GM12878 (cell line): Measurements from ENCODE around the gene TAS1R2. TPM values are rescaled to one million over a fixed set of nuclear protein-coding genes. Genes with fewer than 3 reads are reported as not detected.

ENCODE experiments used
- ATAC-seq: fragments of 200-7000 bp; cut with Tn5 transposase; 3 replicates; pipeline ENCODE4 v1.9.1; 2020; ENCODE audit warnings: mild to moderate bottlenecking, moderate library complexity
- BruUV-seq: library from RNA; stranded (reverse); fragments of 400-500 nt; replicated peaks from 2 replicates; lab custom pipeline; 2021; lab: Mats Ljungman, UMichigan
- CTCF ChIA-PET: fragments of 300-600 bp; sonication (Branson Sonifier 250); formaldehyde crosslinking; extraction: SDS; loops from one replicate; lab custom pipeline; 2021; ENCODE audit warnings: inconsistent platforms; lab: Yijun Ruan, JAX
- POLR2A ChIA-PET: fragments of 350-600 bp; formaldehyde crosslinking; extraction: SDS; loops from one replicate; lab custom pipeline; 2021; ENCODE audit warnings: inconsistent platforms; lab: Charles Lee
- RAD21 ChIA-PET: fragments of 300-600 bp; sonication (Branson Sonifier 250); formaldehyde crosslinking; loops from one replicate; lab custom pipeline; 2023; ENCODE audit warnings: antibody characterized with exemption; ENCODE audit not compliant: unreplicated experiment; lab: Charles Lee
- SMC1A ChIA-PET: fragments of 300-600 bp; sonication (Branson Sonifier 250); formaldehyde crosslinking; loops from one replicate; lab custom pipeline; 2023; ENCODE audit not compliant: unreplicated experiment, uncharacterized antibody; lab: Charles Lee
- DNase-seq: peaks from one replicate; pipeline ENCODE4 v3.0.0-alpha.2; 2011; ENCODE audit warnings: low read depth, low spot score
- FAIRE-seq: peaks from 3 replicates; lab custom pipeline; 2011; peaks lifted over from hg19 to GRCh38; lab: Jason Lieb, UNC
- H2AFZ ChIP-seq: 2 replicates; pipeline ENCODE4 v1.6.0; 2011; ENCODE audit warnings: low read depth, low read length, control low read depth; ENCODE audit not compliant: control insufficient read depth
- H3K27ac ChIP-seq: 2 replicates; pipeline ENCODE4 v1.5.1; 2011; ENCODE audit warnings: control low read depth; ENCODE audit not compliant: control insufficient read depth, insufficient read depth
- H3K27me3 ChIP-seq, 2 experiments: replicated peaks in 1 of 2; 2 replicates each; pipeline versions ENCODE4 v1.6.0 to v1.6.1; 2011; ENCODE audit warnings: low read length in 1 of 2; ENCODE audit not compliant: control insufficient read depth in 2 of 2, insufficient read depth in 2 of 2
- H3K36me3 ChIP-seq, 2 experiments: 2 replicates each; pipeline ENCODE4 v1.5.1; 2011; ENCODE audit warnings: low read length in 1 of 2; ENCODE audit not compliant: control insufficient read depth in 2 of 2, insufficient read depth in 2 of 2
- H3K4me1 ChIP-seq: 2 replicates; pipeline ENCODE4 v1.6.1; 2011; ENCODE audit warnings: mild to moderate bottlenecking, low read length, moderate library complexity, mixed read lengths; ENCODE audit not compliant: control insufficient read depth, insufficient read depth
- H3K4me2 ChIP-seq: 2 replicates; pipeline ENCODE4 v1.6.0; 2011; ENCODE audit warnings: control low read depth; ENCODE audit not compliant: control insufficient read depth, insufficient read depth
- H3K4me3 ChIP-seq: fragments of 200-600 bp; sonication (generic); 2 replicates; pipeline ENCODE4 v1.5.1; 2016
- H3K79me2 ChIP-seq: 2 replicates; pipeline ENCODE4 v1.6.0; 2011; ENCODE audit warnings: low read length; ENCODE audit not compliant: control insufficient read depth, insufficient read depth
- H3K9ac ChIP-seq: 2 replicates; pipeline ENCODE4 v1.8.0; 2011; ENCODE audit warnings: low read length, control low read depth, mixed read lengths; ENCODE audit not compliant: control insufficient read depth, insufficient read depth
- H3K9me3 ChIP-seq: replicated peaks from 3 replicates; pipeline ENCODE4 v1.5.1; 2011; ENCODE audit warnings: mild to moderate bottlenecking, low read length; ENCODE audit not compliant: control insufficient read depth, insufficient read depth
- H4K20me1 ChIP-seq: 2 replicates; pipeline ENCODE4 v1.6.0; 2011; ENCODE audit not compliant: control insufficient read depth, insufficient read depth
- CHD1 ChIP-seq: IDR thresholded peaks from 2 replicates; pipeline ENCODE4 v1.6.1; 2012; ENCODE audit warnings: low read depth, low read length, improper control_type of control experiment
- HDAC6 ChIP-seq: fragments of 200-600 bp; sonication (generic); IDR thresholded peaks from one replicate; pipeline ENCODE4 v1.8.0; 2017; ENCODE audit warnings: antibody characterized with exemption; ENCODE audit not compliant: unreplicated experiment
- JUND ChIP-seq: IDR thresholded peaks from 2 replicates; pipeline ENCODE4 v1.6.1; 2012; ENCODE audit warnings: low read depth, mild to moderate bottlenecking, low read length, improper control_type of control experiment, moderate library complexity
- NBN ChIP-seq: fragments of 450-650 bp; IDR thresholded peaks from 2 replicates; pipeline ENCODE4 v1.6.1; 2016
- NFIC ChIP-seq: IDR thresholded peaks from 2 replicates; pipeline ENCODE4 v1.6.1; 2012; ENCODE audit warnings: low read depth, mild to moderate bottlenecking, inconsistent platforms, low read length, moderate library complexity
- RELA ChIP-seq: fragments of 450-650 bp; IDR thresholded peaks from 2 replicates; pipeline ENCODE4 v1.8.0; 2014; ENCODE audit warnings: borderline replicate concordance; ENCODE audit not compliant: partially characterized antibody
- SPI1 ChIP-seq: IDR thresholded peaks from 2 replicates; pipeline ENCODE4 v1.6.1; 2011; ENCODE audit warnings: low read depth, mild to moderate bottlenecking, low read length, moderate library complexity, borderline replicate concordance; ENCODE audit not compliant: insufficient read depth
- SRF ChIP-seq, 2 experiments: IDR thresholded peaks; 2 replicates each; pipeline ENCODE4 v1.6.1; 2011; ENCODE audit warnings: low read depth in 2 of 2, low read length in 2 of 2, mild to moderate bottlenecking in 1 of 2, moderate library complexity in 1 of 2
- ZZZ3 ChIP-seq: IDR thresholded peaks from 2 replicates; pipeline ENCODE4 v1.6.1; 2011; ENCODE audit warnings: low read depth; ENCODE audit not compliant: control insufficient read depth, insufficient read length
- WGBS: methylation state at CpG from one replicate; pipeline ENCODE4 v1.1.6; 2016; ENCODE audit warnings: low lambda C conversion rate; ENCODE audit not compliant: insufficient replicate concordance, insufficient coverage; ENCODE audit errors: missing lambda C conversion rate; 5-methylcytosine and 5-hydroxymethylcytosine counted together
- in situ Hi-C: fragments of 300-500 bp; cut with MboI; formaldehyde crosslinking; loops from 9 replicates; pipeline ENCODE4 v1.14.3; 2018; ENCODE audit warnings: mixed read lengths
- intact Hi-C: fragments of 100-400 bp; cut with micrococcal nuclease; formaldehyde crosslinking; loops from one replicate; pipeline ENCODE4 v1.14.2; 2022; ENCODE audit not compliant: unreplicated experiment
- polyA plus RNA-seq, 11 experiments: library from polyadenylated mRNA; depleted of rRNA in 4 of 11; unstranded in 6 of 11; stranded (reverse) in 5 of 11; fragments of >200 nt; fragmentation: Nextera tagmentation in 4 of 11; fragmentation: Illumina TruSeq in 1 of 11; extraction: Ambion mirVana in 4 of 11; extraction: Trizol in 1 of 11; gene quantifications; 1 replicate in 1 of 11; 2 replicates in 10 of 11; pipeline versions ENCODE4 v1.2.1 to v1.2.3, GENCODE V29; 2011 to 2016; ENCODE audit warnings: inconsistent platforms in 2 of 11, missing spikeins in 2 of 11, low read depth in 1 of 11
- total RNA-seq, 4 experiments: library from RNA; depleted of rRNA in 3 of 4; stranded (reverse); fragments of >200 nt in 3 of 4; fragmentation: Illumina TruSeq in 1 of 4; extraction: Trizol in 1 of 4; gene quantifications; 2 replicates each; pipeline versions ENCODE4 v1.2.1 to v1.2.3, GENCODE V29; 2013 to 2021
- TF ChIP-seq, protein P1 (sequence below): fragments of 150-350 bp; IDR thresholded peaks from 2 replicates; pipeline ENCODE4 v1.6.1; 2014; ENCODE audit warnings: mild to moderate bottlenecking, low read depth, low read length
- TF ChIP-seq, protein P2 (sequence below): IDR thresholded peaks from 2 replicates; pipeline ENCODE4 v1.6.1; 2012; ENCODE audit warnings: improper control_type of control experiment, low read depth, low read length; ENCODE audit not compliant: insufficient replicate concordance
- TF ChIP-seq, protein P3 (sequence below): fragments of 450-650 bp; IDR thresholded peaks from 2 replicates; pipeline ENCODE4 v1.6.1; 2017; ENCODE audit warnings: antibody characterized with exemption, mild to moderate bottlenecking, moderate library complexity

Gene TAS1R2
- total and polyA plus RNA-seq, 10 of the 15 experiments (the other 5 are each of a cell fraction or from before 2014, with no cell fraction given) = not detected

DNA sequence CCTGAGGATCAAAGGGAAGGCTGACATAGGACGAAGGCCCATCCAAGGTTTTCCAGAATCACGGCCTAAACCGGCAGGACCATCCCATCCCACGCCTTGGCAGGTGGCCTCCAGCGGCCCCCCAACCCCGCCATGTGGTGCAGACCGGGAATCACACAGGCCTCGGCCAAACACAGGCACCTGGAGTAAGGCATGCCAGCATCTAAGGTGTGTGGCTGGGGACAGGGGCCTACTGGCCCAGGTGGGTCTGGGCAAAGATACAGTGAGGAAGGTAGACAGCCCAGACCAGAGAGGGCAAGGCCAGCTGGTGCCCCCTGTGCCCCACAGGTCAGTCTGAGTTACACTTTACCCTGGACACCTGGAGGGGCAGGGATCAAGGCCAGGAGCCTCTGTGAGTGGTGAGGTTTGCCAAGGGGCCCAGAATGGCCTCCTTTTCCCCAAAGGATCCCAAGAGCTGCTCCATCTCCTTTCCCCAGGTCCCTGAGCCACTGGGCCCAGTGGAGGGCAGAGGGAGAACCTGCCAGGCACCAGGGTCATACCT lies 12.7 kb upstream of the TAS1R2 start (continued):
- TF ChIP-seq JUND (no peak), SRF (IDR thresholded peaks at IDR 0.05; ENCODE audit: low read depth in 2 of 2, low read length in 2 of 2) (no peak), RELA (no peak), NFIC (no peak), ZZZ3 (no peak), NBN (no peak), HDAC6 (no peak)

DNA sequence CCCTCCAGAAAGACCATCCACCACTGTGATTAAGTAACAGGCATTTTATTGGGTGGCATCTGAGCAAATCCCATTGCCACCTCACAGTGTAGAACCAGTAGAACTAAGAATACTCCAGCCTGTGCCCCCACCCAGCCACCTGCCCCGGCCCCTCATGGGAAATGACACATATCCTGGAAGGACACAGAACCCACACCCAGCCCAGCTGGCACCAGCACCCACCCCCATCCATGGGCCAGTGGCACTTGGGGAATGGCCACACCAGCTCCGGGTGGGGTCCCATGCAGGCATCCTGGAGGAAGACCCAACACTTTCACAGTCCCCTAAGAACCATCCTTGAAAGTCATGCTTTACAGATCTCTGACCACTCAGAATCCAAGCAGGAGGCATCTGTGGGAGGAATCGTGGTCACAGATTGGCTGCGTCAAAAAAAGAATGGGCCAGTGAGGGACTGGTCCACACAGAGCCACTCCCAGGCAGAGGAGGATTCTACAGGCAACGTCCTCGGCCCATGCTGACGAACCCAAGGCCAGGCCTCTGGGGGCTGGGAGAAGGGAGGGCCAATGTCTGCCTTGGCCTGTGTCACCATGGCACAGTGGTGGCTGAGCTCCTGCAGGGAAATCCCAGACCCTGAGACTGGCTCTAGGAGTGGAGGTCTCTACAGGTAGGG lies 12.1 kb upstream of the TAS1R2 start:
- ChIA-PET SMC1A (interaction anchor here (0.7 kb wide), 1 partner anchor 369 kb away, joined by 3 read pairs; no protein-coding TSS in a partner anchor), RAD21 (no interaction called here), CTCF (no interaction called here), POLR2A (no interaction called here)
- in situ Hi-C loops = no loop called here
- H3K36me3 ChIP-seq = no peaks in the 10 kb centered on the region
- intact Hi-C loops = no loop called here
- DNase-seq (no peak), ATAC-seq (no peak), FAIRE-seq (no peak)
- no peaks in the 10 kb centered on the region for H3K9me3 ChIP-seq
- no peak overlapping the region for H3K9ac ChIP-seq
- no peaks in the 10 kb centered on the region for H3K79me2 ChIP-seq
- H4K20me1 ChIP-seq = no peaks in the 10 kb centered on the region; the same call in 1 of the 2 replicates
- no peak overlapping the region for H3K4me2 ChIP-seq
- H3K4me1 ChIP-seq = no peaks in the 10 kb centered on the region
- no TSS peak for BruUV-seq
- no peak overlapping the region for H3K4me3 ChIP-seq
- no peak overlapping the region for H2AFZ ChIP-seq
- no peaks in the 10 kb centered on the region; a peak in 1 of 4 replicates for H3K27me3 ChIP-seq
- WGBS = 77% methylated on average over 7 of the region's 7 CpGs
- H3K27ac ChIP-seq = no peak overlapping the region
- no peak for TF ChIP-seq SPI1
- TF ChIP-seq CHD1 = no peak
- TF ChIP-seq, protein P1, sequence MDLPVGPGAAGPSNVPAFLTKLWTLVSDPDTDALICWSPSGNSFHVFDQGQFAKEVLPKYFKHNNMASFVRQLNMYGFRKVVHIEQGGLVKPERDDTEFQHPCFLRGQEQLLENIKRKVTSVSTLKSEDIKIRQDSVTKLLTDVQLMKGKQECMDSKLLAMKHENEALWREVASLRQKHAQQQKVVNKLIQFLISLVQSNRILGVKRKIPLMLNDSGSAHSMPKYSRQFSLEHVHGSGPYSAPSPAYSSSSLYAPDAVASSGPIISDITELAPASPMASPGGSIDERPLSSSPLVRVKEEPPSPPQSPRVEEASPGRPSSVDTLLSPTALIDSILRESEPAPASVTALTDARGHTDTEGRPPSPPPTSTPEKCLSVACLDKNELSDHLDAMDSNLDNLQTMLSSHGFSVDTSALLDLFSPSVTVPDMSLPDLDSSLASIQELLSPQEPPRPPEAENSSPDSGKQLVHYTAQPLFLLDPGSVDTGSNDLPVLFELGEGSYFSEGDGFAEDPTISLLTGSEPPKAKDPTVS = no peak
- TF ChIP-seq, protein P2, sequence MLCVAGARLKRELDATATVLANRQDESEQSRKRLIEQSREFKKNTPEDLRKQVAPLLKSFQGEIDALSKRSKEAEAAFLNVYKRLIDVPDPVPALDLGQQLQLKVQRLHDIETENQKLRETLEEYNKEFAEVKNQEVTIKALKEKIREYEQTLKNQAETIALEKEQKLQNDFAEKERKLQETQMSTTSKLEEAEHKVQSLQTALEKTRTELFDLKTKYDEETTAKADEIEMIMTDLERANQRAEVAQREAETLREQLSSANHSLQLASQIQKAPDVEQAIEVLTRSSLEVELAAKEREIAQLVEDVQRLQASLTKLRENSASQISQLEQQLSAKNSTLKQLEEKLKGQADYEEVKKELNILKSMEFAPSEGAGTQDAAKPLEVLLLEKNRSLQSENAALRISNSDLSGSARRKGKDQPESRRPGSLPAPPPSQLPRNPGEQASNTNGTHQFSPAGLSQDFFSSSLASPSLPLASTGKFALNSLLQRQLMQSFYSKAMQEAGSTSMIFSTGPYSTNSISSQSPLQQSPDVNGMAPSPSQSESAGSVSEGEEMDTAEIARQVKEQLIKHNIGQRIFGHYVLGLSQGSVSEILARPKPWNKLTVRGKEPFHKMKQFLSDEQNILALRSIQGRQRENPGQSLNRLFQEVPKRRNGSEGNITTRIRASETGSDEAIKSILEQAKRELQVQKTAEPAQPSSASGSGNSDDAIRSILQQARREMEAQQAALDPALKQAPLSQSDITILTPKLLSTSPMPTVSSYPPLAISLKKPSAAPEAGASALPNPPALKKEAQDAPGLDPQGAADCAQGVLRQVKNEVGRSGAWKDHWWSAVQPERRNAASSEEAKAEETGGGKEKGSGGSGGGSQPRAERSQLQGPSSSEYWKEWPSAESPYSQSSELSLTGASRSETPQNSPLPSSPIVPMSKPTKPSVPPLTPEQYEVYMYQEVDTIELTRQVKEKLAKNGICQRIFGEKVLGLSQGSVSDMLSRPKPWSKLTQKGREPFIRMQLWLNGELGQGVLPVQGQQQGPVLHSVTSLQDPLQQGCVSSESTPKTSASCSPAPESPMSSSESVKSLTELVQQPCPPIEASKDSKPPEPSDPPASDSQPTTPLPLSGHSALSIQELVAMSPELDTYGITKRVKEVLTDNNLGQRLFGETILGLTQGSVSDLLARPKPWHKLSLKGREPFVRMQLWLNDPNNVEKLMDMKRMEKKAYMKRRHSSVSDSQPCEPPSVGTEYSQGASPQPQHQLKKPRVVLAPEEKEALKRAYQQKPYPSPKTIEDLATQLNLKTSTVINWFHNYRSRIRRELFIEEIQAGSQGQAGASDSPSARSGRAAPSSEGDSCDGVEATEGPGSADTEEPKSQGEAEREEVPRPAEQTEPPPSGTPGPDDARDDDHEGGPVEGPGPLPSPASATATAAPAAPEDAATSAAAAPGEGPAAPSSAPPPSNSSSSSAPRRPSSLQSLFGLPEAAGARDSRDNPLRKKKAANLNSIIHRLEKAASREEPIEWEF = no peak
- TF ChIP-seq, protein P3, sequence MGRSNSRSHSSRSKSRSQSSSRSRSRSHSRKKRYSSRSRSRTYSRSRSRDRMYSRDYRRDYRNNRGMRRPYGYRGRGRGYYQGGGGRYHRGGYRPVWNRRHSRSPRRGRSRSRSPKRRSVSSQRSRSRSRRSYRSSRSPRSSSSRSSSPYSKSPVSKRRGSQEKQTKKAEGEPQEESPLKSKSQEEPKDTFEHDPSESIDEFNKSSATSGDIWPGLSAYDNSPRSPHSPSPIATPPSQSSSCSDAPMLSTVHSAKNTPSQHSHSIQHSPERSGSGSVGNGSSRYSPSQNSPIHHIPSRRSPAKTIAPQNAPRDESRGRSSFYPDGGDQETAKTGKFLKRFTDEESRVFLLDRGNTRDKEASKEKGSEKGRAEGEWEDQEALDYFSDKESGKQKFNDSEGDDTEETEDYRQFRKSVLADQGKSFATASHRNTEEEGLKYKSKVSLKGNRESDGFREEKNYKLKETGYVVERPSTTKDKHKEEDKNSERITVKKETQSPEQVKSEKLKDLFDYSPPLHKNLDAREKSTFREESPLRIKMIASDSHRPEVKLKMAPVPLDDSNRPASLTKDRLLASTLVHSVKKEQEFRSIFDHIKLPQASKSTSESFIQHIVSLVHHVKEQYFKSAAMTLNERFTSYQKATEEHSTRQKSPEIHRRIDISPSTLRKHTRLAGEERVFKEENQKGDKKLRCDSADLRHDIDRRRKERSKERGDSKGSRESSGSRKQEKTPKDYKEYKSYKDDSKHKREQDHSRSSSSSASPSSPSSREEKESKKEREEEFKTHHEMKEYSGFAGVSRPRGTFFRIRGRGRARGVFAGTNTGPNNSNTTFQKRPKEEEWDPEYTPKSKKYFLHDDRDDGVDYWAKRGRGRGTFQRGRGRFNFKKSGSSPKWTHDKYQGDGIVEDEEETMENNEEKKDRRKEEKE = no peak
